Measurements from ENCODE around the gene EXOC4.

The EXOC4 gene

GRCh38 chr7:133623721-133624120 lies 370.8 kb downstream of the EXOC4 start:
- no peak for TF ChIP-seq CTCF (IDR thresholded peaks at IDR 0.05; ENCODE audit: borderline replicate concordance, insufficient read depth, low read depth, low read length)
- no peak overlapping the region for H3K4me3 ChIP-seq (ENCODE audit: low read depth, low read length)

- no peak for TF ChIP-seq CTCF (IDR thresholded peaks at IDR 0.05; ENCODE audit: borderline replicate concordance, insufficient read depth, low read depth, low read length)
Measured at GRCh38 chr7:133625046-133625445, 372.2 kb downstream of the EXOC4 start.

GRCh38 chr7:133629701-133630100 lies 376.8 kb downstream of the EXOC4 start:
- no peak for TF ChIP-seq CTCF (IDR thresholded peaks at IDR 0.05; ENCODE audit: borderline replicate concordance, insufficient read depth, low read depth, low read length)
- no peak overlapping the region for H3K4me3 ChIP-seq (ENCODE audit: low read depth, low read length)

More at GRCh38 chr7:133625046-133625445, 372.2 kb downstream of the EXOC4 start:
- no peak overlapping the region for H3K4me3 ChIP-seq (ENCODE audit: low read depth, low read length)

GRCh38 chr7:133633055-133633454 lies 380.2 kb downstream of the EXOC4 start:
- no peak for TF ChIP-seq CTCF (IDR thresholded peaks at IDR 0.05; ENCODE audit: borderline replicate concordance, insufficient read depth, low read depth, low read length)
- H3K4me3 ChIP-seq (ENCODE audit: low read depth, low read length): no peak overlapping the region

- H3K4me3 ChIP-seq (ENCODE audit: low read depth, low read length): no peak overlapping the region
- no peak for TF ChIP-seq CTCF (IDR thresholded peaks at IDR 0.05; ENCODE audit: borderline replicate concordance, insufficient read depth, low read depth, low read length)
Measured at GRCh38 chr7:133635541-133635940, 382.7 kb downstream of the EXOC4 start.

GRCh38 chr7:133638857-133639256 lies 386.0 kb downstream of the EXOC4 start:
- TF ChIP-seq CTCF (IDR thresholded peaks at IDR 0.05; ENCODE audit: borderline replicate concordance, insufficient read depth, low read depth, low read length): no peak

GRCh38 chr7:133641436-133641835 lies 388.6 kb downstream of the EXOC4 start:
- H3K4me3 ChIP-seq (ENCODE audit: low read depth, low read length): no peak overlapping the region
- no peak for TF ChIP-seq CTCF (IDR thresholded peaks at IDR 0.05; ENCODE audit: borderline replicate concordance, insufficient read depth, low read depth, low read length)

More at GRCh38 chr7:133638857-133639256, 386.0 kb downstream of the EXOC4 start:
- no peak overlapping the region for H3K4me3 ChIP-seq (ENCODE audit: low read depth, low read length)
